Prostate gland (tissue), 2 donors: ENCODE measurements around the gene CD40LG.

Experiments used
- CTCF ChIP-seq, 4 experiments: fragments of 200-600 bp in 2 of 4; fragments of 450-650 bp in 2 of 4; sonication (generic) in 2 of 4; IDR thresholded peaks; 1 replicate in 3 of 4; 2 replicates in 1 of 4; pipeline ENCODE4 v1.5.1; 2016 to 2019; ENCODE audit warnings: antibody characterized with exemption in 4 of 4, mild to moderate bottlenecking in 2 of 4, moderate library complexity in 2 of 4
- POLR2A ChIP-seq: fragments of 450-650 bp; IDR thresholded peaks from one replicate; pipeline ENCODE4 v1.6.1; 2016; ENCODE audit warnings: antibody characterized with exemption, mild to moderate bottlenecking
- POLR2AphosphoS5 ChIP-seq: sonication (generic); formaldehyde crosslinking; IDR thresholded peaks from one replicate; pipeline ENCODE4 v1.6.1; 2017; ENCODE audit warnings: antibody characterized with exemption

DNA sequence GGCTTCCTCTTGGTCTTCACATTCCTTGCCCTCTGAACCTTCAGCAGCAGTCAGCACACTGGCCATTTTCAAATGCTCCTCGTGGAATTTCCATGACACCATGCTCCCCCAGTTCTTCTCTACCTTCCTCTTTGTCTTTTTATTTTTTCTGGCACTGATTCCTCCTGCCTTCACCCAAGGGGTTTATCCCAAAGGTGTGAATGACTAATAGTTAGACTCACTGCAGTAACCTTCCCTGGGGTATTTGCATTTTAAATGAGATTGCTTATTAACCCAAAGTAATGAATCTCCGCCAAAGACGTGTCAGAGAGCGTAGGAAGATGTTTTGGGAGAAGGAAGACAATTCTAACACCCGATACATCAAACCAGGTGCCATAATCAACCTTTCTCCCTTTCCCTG, 36.2 kb downstream of the CD40LG start:
- no peak for TF ChIP-seq CTCF (IDR thresholded peaks at IDR 0.05)
- TF ChIP-seq POLR2AphosphoS5: no peak
- no peak for TF ChIP-seq POLR2A
